ENCODE data around the gene LUZP2.

Gene LUZP2

GRCh38 chr11:24820541-24820940 lies 323.7 kb downstream of the LUZP2 start:
- no peaks in the 10 kb centered on the region for H3F3A ChIP-seq (ENCODE audit: insufficient read depth, low read length)
- H3K79me2 ChIP-seq (ENCODE audit: insufficient read depth, low read length) = no peaks in the 10 kb centered on the region
- no peaks in the 10 kb centered on the region for H3K4me1 ChIP-seq (ENCODE audit: insufficient read depth, low read length, severe bottlenecking)
- H4K20me1 ChIP-seq (ENCODE audit: insufficient read depth, low read length) = no peaks in the 10 kb centered on the region
- no peak overlapping the region for H3K9ac ChIP-seq (ENCODE audit: low read length)
- no peak overlapping the region for H3K4me3 ChIP-seq (ENCODE audit: low read depth, low read length, poor library complexity, severe bottlenecking)
- H3K27ac ChIP-seq (ENCODE audit: low read depth, low read length, poor library complexity, severe bottlenecking) = no peak overlapping the region
- H3K9me3 ChIP-seq (ENCODE audit: low read length) = no peaks in the 10 kb centered on the region
- no peaks in the 10 kb centered on the region for H3K36me3 ChIP-seq (ENCODE audit: insufficient read depth, low read length)
- no peak overlapping the region for H3K4me2 ChIP-seq (ENCODE audit: low read length)
- no peak for TF ChIP-seq EZH2 (IDR thresholded peaks at IDR 0.05; ENCODE audit: borderline replicate concordance, low read length)
- TF ChIP-seq CTCF (IDR thresholded peaks at IDR 0.05; ENCODE audit: low read length) = no peak
- no peaks in the 10 kb centered on the region for H3K27me3 ChIP-seq (ENCODE audit: insufficient read depth, low read length)
- no peaks in the 10 kb centered on the region for H3K9me2 ChIP-seq (ENCODE audit: low read depth, low read length)
- no peak overlapping the region for H2AFZ ChIP-seq (ENCODE audit: low read length)

- Histone ChIP-seq H4K20me1 (ENCODE audit: insufficient read depth, low read length) (no peaks in the 10 kb centered on the region), H3K4me3 (ENCODE audit: low read depth, low read length, poor library complexity, severe bottlenecking) (no peak overlapping the region), H3K36me3 (ENCODE audit: insufficient read depth, low read length) (no peaks in the 10 kb centered on the region), H3K9me2 (ENCODE audit: low read depth, low read length) (no peaks in the 10 kb centered on the region), H3K4me1 (ENCODE audit: insufficient read depth, low read length, severe bottlenecking) (peaks cover 7% of the 10 kb centered on the region), H3K4me2 (ENCODE audit: low read length) (no peak overlapping the region), H3K9ac (ENCODE audit: low read length) (no peak overlapping the region), H3K9me3 (ENCODE audit: low read length) (no peaks in the 10 kb centered on the region), H2AFZ (ENCODE audit: low read length) (no peak overlapping the region), H3F3A (ENCODE audit: insufficient read depth, low read length) (no peaks in the 10 kb centered on the region), H3K27ac (ENCODE audit: low read depth, low read length, poor library complexity, severe bottlenecking) (no peak overlapping the region), H3K27me3 (ENCODE audit: insufficient read depth, low read length) (no peaks in the 10 kb centered on the region), H3K79me2 (ENCODE audit: insufficient read depth, low read length) (no peaks in the 10 kb centered on the region)
- no peak for TF ChIP-seq CTCF (IDR thresholded peaks at IDR 0.05; ENCODE audit: low read length)
- TF ChIP-seq EZH2 (IDR thresholded peaks at IDR 0.05; ENCODE audit: borderline replicate concordance, low read length) = no peak
Measured at GRCh38 chr11:24828938-24829605, 332.2 kb downstream of the LUZP2 start.

- Histone ChIP-seq H3K4me2 (ENCODE audit: low read length) (no peak overlapping the region), H2AFZ (ENCODE audit: low read length) (no peak overlapping the region), H3K79me2 (ENCODE audit: insufficient read depth, low read length) (no peaks in the 10 kb centered on the region), H3K9me2 (ENCODE audit: low read depth, low read length) (no peaks in the 10 kb centered on the region), H4K20me1 (ENCODE audit: insufficient read depth, low read length) (no peaks in the 10 kb centered on the region), H3K4me1 (ENCODE audit: insufficient read depth, low read length, severe bottlenecking) (peaks cover 6% of the 10 kb centered on the region), H3K36me3 (ENCODE audit: insufficient read depth, low read length) (no peaks in the 10 kb centered on the region), H3K9ac (ENCODE audit: low read length) (no peak overlapping the region), H3K27me3 (ENCODE audit: insufficient read depth, low read length) (no peaks in the 10 kb centered on the region), H3K4me3 (ENCODE audit: low read depth, low read length, poor library complexity, severe bottlenecking) (no peak overlapping the region), H3K9me3 (ENCODE audit: low read length) (no peaks in the 10 kb centered on the region), H3K27ac (ENCODE audit: low read depth, low read length, poor library complexity, severe bottlenecking) (no peak overlapping the region), H3F3A (ENCODE audit: insufficient read depth, low read length) (no peaks in the 10 kb centered on the region)
- TF ChIP-seq CTCF (IDR thresholded peaks at IDR 0.05; ENCODE audit: low read length) (no peak), EZH2 (IDR thresholded peaks at IDR 0.05; ENCODE audit: borderline replicate concordance, low read length) (no peak)
Measured at GRCh38 chr11:24833573-24833972, 336.7 kb downstream of the LUZP2 start.
